Measurements from ENCODE around the gene WDR37. TPM values are rescaled to one million over a fixed set of nuclear protein-coding genes. Genes with fewer than 3 reads are reported as not detected.
"Not testable (repeated sequence)": the region's sequence is repeated elsewhere in the genome, so short reads cannot be mapped to it uniquely, and the experiment has no call there.

The WDR37 gene
- total RNA-seq, 4 donors from 2014 or later, result 16.8 to 28.8 (median 22.3) TPM

DNA sequence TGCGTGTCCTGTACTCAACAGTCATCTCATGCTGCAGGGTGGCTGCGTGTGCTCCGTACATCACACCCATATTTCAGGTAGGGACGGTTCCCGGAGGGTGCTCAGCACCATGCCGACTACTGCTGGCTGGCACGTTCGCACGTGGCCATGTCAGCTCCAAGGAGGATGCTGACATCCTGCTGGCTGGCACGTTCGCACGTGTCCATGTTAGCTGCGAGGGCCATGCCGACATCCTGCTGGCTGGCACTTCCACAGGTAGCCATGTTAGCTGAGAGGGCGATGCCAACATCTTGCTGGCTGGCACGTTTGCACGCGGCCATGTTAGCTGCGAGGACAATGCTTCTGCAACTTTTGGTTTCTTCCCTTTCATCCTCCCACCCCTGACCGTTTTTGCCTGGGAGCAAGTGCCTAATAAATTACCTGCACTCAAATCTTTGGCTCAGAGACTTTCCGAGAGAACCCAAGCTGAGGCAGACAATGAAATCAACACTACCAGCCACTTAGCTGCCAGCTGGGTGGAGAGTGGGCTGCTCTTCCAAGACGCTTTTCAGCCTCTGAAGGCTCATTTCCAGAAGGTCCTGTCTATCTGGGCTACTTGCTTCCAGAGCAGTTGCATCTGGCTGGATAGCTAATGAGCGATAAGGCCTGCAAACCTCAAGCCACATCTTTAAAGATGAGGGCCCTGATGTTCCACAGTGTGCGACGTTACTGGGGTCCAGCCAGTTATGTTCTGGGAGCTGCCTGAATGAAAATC, 104.6 kb downstream of the WDR37 start:
- Histone ChIP-seq H3K9me3 (no peaks in the 10 kb centered on the region), H3K27ac (no peak overlapping the region), H3K27me3 (no peaks in the 10 kb centered on the region), H3K4me1 (no peaks in the 10 kb centered on the region), H3K36me3 (no peaks in the 10 kb centered on the region), H3K4me3 (no peak overlapping the region)
- TF ChIP-seq POLR2A (IDR thresholded peaks at IDR 0.05), result no peak
- TF ChIP-seq, protein P1, sequence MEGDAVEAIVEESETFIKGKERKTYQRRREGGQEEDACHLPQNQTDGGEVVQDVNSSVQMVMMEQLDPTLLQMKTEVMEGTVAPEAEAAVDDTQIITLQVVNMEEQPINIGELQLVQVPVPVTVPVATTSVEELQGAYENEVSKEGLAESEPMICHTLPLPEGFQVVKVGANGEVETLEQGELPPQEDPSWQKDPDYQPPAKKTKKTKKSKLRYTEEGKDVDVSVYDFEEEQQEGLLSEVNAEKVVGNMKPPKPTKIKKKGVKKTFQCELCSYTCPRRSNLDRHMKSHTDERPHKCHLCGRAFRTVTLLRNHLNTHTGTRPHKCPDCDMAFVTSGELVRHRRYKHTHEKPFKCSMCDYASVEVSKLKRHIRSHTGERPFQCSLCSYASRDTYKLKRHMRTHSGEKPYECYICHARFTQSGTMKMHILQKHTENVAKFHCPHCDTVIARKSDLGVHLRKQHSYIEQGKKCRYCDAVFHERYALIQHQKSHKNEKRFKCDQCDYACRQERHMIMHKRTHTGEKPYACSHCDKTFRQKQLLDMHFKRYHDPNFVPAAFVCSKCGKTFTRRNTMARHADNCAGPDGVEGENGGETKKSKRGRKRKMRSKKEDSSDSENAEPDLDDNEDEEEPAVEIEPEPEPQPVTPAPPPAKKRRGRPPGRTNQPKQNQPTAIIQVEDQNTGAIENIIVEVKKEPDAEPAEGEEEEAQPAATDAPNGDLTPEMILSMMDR (IDR thresholded peaks at IDR 0.05), result no peak
- DNase-seq, result peak in 2 of 3 donors; percentile 22 to 40

DNA sequence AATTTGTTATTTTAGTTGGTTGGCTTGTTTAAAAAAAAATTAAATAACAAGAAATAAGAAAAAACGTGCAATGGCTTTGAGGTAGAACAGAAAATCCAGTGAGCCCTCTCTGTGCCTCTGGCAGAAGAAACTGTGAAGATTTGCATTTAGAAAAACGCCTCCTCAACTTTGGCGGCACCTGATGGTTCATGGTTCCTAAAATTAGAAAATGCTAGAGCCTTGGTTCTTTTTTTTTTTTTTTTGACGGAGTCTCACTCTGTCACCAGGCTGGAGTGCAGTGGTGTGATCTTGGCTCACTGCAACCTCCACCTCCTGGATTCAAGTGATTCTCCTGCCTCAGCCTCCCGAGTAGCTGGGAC, 105.1 kb downstream of the WDR37 start:
- H3K9me3 ChIP-seq, H3K4me3 ChIP-seq, H3K4me1 ChIP-seq, H3K36me3 ChIP-seq, H3K27me3 ChIP-seq, H3K27ac ChIP-seq, DNase-seq: not testable (repeated sequence)

DNA sequence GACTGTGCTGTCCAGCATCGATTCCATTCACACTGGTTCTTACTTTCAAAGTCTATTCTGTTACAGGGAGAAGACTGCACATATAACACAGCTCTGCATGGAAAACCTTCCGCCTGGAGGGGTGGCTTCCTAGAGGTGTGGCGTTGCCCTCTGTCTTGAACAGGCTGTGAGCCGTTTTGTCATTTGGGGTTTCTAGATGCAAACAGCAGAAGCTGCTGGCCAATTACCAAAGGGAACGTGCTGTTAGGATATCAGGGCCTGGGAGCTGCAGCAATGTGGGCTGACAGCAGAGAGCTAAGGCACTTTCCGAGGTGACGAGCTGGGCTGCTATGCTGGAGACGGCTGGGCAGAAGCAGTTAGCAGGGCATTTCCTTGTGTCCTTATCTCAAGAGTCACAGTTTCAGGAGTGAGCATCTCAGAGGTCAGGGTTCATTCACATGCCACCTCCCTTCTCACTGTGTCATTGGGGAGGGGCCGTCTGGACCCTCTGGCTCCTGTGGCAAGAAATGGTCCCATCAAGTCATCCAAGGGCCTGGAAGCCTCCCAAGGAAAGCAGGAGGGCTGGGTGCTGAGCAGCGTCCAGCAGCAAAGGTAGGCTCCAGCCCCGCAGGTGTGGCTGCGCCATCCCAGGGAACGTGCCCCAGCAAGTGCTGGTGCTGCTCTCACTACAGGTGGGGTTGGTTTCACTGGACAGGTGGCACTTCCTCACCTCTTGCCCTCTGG, 106.5 kb downstream of the WDR37 start:
- no peaks in the 10 kb centered on the region for H3K27me3 ChIP-seq
- H3K36me3 ChIP-seq, result no peaks in the 10 kb centered on the region
- peak; percentile 1 to 33 (median 25) for DNase-seq
- H3K27ac ChIP-seq, result no peak overlapping the region
- no peak for TF ChIP-seq POLR2A (IDR thresholded peaks at IDR 0.05)
- TF ChIP-seq, protein P1 (IDR thresholded peaks at IDR 0.05), result no peak
- no peaks in the 10 kb centered on the region for H3K4me1 ChIP-seq
- no peak overlapping the region for H3K4me3 ChIP-seq
- no peaks in the 10 kb centered on the region for H3K9me3 ChIP-seq

DNA sequence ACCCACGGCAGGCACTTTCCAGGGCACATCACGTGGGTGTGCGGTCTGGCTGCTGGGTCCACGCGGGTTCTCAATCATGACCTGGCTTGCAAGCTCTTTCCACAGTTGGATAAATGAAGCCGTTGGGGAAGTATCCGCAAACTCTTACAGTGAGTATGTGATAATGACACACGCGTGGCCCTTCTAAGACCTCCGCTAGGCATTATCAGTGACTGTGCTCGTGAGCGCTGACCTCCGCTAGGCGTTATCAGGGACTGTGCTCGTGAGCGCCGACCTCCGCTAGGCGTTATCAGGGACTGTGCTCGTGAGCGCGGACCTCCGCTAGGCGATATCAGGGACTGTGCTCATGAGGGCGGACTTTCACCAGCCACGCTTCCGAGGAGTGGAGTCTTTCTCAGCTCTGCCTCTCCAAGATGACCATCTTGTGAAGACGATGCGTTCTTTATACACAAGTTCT, 107.0 kb downstream of the WDR37 start:
- Histone ChIP-seq H3K36me3 (no peaks in the 10 kb centered on the region), H3K9me3 (no peaks in the 10 kb centered on the region), H3K4me3 (no peak overlapping the region), H3K27me3 (no peaks in the 10 kb centered on the region), H3K4me1 (no peaks in the 10 kb centered on the region), H3K27ac (no peak overlapping the region)
- no peak for TF ChIP-seq POLR2A (IDR thresholded peaks at IDR 0.05)
- TF ChIP-seq, protein P1 (IDR thresholded peaks at IDR 0.05), result no peak
- peak in 2 of 3 donors; percentile 10 to 36 for DNase-seq

DNA sequence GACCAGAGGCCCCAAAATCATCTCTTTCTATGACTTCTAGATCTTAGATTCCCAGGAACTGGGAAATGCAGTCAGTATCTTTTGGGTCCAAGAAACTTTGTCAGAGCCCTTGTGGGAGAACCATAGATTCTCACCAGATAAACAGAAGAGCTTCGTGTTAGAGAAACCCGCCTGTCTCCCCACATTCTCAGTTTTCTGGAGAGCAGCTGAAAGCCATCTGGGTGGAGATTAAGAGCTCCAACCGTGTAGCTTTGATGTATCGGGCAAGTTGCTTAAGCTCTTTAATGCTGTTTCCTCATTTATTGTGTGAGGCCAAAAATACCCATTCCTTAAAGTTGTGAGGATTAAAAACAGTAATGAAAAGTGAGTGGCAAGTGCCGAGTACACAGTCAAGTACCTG, 107.6 kb downstream of the WDR37 start:
- Histone ChIP-seq H3K27ac (no peak overlapping the region), H3K9me3 (no peaks in the 10 kb centered on the region), H3K27me3 (no peaks in the 10 kb centered on the region), H3K36me3 (no peaks in the 10 kb centered on the region), H3K4me1 (no peaks in the 10 kb centered on the region), H3K4me3 (no peak overlapping the region)
- TF ChIP-seq, protein P1 (IDR thresholded peaks at IDR 0.05), result no peak
- TF ChIP-seq POLR2A (IDR thresholded peaks at IDR 0.05), result no peak
- DNase-seq, result no peak

DNA sequence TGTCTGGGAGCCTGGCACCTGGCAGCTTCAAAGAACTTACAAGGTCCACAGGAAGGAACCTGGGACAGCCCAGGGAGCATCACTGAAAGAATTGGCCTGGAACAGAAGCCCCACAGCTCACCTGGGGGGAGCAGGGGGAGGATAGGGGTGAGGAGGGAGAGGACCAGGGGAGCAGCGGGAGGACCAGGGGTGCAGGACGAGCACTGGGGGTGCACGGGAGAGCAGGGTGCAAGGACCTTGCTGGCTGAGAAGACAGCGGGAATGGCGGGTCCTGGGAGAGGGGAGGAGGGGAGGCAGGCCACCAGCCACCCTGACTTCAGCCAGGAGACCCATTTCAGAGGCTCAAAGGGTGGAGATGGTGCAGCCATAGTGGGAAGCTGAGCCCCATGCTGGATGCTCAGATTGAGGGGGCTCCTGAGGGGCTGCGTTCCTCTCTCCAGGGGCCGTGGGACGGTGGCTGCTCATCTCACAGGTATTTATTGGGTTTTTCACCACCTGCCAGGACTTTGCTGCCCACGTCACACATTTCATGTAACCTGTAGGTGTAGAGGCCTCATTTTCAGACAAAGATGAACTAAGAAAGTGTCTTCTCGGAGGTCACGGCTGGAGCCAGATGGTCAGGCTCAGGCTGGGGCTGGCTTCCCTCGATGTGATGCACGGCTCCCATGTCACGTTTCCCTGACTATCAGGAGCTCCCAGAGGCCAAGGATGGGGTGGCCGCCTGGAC, 110.1 kb downstream of the WDR37 start:
- Histone ChIP-seq H3K4me3 (no peak overlapping the region), H3K9me3 (no peaks in the 10 kb centered on the region), H3K36me3 (no peaks in the 10 kb centered on the region), H3K4me1 (no peaks in the 10 kb centered on the region), H3K27me3 (no peaks in the 10 kb centered on the region), H3K27ac (no peak overlapping the region)
- TF ChIP-seq, protein P1 (IDR thresholded peaks at IDR 0.05), result no peak
- TF ChIP-seq POLR2A (IDR thresholded peaks at IDR 0.05), result no peak
- DNase-seq, result peak in 2 of 3 donors; percentile 25 to 42
